HG03378 (cell line): ENCODE measurements around the gene SNRPA1.
"Not testable (repeated sequence)": the region's sequence is repeated elsewhere in the genome, so short reads cannot be mapped to it uniquely, and the experiment has no call there.

Source experiments
- ATAC-seq: cut with Tn5 transposase; IDR thresholded peaks from one replicate; pipeline ENCODE4 v1.9.1; 2021; ENCODE audit warnings: mild to moderate bottlenecking, moderate library complexity; ENCODE audit not compliant: unreplicated experiment

SNRPA1 gene

GRCh38 chr15:101296418-101297405, 1.7 kb upstream of the SNRPA1 start:
- ATAC-seq, result no peak

DNA sequence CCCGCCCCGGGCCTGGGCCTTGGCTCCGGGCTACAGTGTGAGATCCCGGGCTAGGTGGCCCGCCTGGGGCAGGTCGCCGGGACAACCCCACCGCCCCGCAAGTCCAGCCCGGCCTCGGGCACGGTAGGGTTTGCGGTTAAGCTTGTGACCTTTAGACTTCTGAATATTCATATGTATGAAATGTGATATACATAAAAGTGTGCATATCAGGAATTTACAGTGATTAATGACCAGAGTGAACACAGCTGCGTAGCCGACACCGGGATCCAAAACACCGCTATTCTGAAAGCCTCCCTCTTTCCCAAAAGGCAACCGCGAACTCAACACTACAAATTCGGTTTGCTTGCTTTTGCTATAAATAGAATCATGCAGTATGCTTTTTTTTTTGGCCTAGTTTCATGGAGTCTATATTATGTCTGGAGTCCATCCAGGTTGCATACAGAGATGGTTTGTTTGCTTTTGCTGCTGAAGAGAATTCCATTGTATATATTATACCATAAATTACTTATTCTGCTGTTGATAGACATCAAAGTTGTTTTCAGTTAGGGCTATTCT, 636 bp upstream of the SNRPA1 start:
- no peak for ATAC-seq

GRCh38 chr15:101293122-101293521, 1.9 kb downstream of the SNRPA1 start:
- ATAC-seq, result no peak

GRCh38 chr15:101288905-101289513, 6.0 kb downstream of the SNRPA1 start:
- no peak for ATAC-seq

GRCh38 chr15:101287342-101287741, 7.7 kb downstream of the SNRPA1 start:
- ATAC-seq, result not testable (repeated sequence)

DNA sequence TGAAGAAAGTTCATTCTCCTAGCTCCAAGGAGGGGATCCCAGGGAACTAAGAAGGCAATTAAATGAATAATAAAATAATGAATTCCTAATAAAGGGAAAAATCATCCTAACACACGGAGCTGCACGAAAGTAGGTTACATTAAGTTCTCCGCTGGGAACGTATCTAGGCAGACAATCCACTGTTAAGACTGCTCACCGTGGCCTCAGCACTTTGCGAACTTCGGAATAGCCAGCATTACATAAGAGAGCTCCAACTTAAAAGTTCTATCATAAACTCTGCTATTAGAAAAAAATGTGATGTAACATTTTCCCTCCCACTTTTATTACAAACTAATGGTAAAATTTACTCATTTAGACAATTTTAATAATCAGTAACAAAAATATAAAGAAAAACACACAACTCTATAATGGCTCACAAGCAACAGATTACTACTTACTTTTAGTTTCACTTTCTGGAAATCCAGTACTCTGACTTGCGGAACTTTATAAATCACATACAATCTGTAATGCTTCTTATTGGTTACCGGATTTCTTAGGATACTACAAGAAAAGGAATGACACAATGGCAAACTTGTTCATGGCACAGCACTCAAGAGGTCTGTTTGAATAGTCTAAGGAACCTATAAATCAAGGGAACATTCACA, 8.5 kb downstream of the SNRPA1 start:
- no peak for ATAC-seq

DNA sequence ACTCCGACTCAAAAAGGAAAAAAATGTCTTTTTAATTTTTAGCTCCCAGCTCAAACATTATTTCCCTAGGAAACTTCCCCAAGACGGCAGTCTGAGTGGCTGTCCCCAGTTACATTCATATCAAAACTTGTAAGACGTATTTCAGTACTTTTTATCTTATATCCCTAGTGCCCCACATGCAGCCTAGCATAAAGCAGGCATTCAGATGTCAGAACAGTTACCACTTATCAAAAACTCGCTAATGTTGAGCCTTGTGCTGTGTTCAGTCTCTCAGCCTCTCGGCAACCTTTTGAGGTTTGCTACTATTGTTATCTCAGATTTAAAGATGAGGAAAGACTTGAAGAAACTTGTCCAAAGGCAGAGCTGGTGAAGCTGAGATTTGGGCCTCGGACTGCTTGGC, 11.1 kb downstream of the SNRPA1 start:
- ATAC-seq, result no peak

- no peak for ATAC-seq
These were observed 15.0 kb downstream of the SNRPA1 start for GRCh38 chr15:101280007-101280406.

DNA sequence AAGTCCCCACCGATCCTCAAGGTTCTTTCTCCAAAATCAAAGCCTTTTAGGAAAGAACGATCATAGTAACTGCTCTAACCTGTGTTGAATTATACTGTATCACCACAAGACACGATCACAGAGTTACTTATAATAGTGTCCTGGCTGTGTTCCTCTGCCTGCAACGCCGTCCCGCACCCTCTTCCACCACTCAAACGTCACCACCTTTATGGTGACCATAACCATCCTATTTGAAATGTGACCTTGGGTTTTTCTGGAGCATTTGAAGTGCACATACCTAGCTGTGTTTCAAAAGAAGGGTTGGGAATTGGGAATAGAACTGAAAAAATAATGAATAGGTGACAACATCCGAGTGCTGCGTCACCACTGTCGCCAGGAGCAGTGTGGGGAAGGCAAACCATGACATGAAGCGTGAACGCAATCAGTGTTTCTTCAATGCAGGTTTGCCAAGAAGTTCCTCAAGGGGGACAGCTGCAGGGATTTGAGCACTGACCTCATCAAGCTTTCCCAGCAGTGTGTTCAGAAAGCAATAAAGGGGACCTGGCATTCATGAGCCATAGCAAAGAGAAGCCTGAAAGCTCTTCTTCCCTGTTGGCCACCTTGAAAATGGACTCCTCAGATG, 17.0 kb downstream of the SNRPA1 start:
- ATAC-seq, result no peak

- ATAC-seq, result peak; percentile 66
These were observed 17.8 kb downstream of the SNRPA1 start, which contains the start of gene SELENOS for GRCh38 chr15:101277038-101277822. Gene SELENOS (minus strand): TSS chr15:101277485. CDS start chr15:101277417, 68 bp downstream.

GRCh38 chr15:101276501-101277037, 18.5 kb downstream of the SNRPA1 start:
- ATAC-seq, result peak; percentile 18

- ATAC-seq, result peak; percentile 55
These were observed 20.0 kb downstream of the SNRPA1 start for GRCh38 chr15:101275018-101275417.

DNA sequence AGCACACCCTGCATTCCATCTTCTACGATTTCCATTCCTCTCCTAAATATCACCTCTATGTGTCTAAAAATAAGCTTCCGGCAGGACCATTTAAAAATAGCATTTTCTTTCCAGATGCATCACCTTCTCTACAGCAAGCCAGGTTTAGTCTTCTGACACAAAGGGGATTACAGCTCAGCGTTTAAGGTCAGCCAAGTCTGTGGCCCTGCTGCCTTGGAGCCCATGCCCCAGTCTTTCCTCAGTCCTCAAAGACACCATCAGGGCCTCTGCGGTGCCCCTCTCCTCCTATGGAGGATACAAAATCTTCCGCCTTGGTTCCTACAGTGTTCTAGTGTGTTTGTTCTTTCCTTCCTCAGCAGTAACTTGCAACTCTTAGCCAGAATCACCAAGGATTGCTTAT, 21.5 kb downstream of the SNRPA1 start:
- no peak for ATAC-seq

DNA sequence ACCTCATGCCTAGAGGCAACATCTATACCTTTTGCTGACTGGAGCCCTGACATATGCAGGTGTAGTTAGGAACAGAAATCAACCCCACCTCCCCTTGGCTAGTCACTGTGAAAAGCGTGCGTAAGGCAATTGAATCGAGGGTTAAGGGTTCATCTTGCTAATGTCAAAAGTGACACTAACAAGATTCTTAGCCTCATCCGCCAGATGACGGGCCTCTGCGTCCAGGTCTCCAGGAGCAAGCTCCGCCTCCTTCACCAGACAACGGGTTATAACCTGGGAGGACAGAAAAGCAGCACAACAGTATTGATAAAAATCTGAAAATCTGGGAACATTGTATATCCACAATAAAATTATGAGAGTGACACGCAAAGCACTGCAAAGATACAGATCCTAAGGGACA, 22.5 kb downstream of the SNRPA1 start:
- no peak for ATAC-seq

GRCh38 chr15:101269479-101270223, 25.4 kb downstream of the SNRPA1 start:
- no peak for ATAC-seq

GRCh38 chr15:101267320-101268104, 27.5 kb downstream of the SNRPA1 start:
- no peak for ATAC-seq

GRCh38 chr15:101266787-101267186, 28.3 kb downstream of the SNRPA1 start:
- ATAC-seq, result no peak

GRCh38 chr15:101266034-101266433, 29.0 kb downstream of the SNRPA1 start:
- no peak for ATAC-seq
